GM18511 (cell line): Measurements from ENCODE around the gene RB1.

ENCODE experiments used
- ATAC-seq: cut with Tn5 transposase; IDR thresholded peaks from one replicate; pipeline ENCODE4 v1.9.1; 2021; ENCODE audit warnings: mild to moderate bottlenecking, moderate library complexity; ENCODE audit not compliant: unreplicated experiment

Gene RB1

GRCh38 chr13:48303359-48304142, at the start of gene RB1:
Gene RB1, plus strand, starts transcription at chr13:48303751. Its CDS starts 162 bp downstream, at chr13:48303913.
- peak; percentile 76 for ATAC-seq

- ATAC-seq = no peak
Measured at GRCh38 chr13:48253849-48254248, 49.7 kb upstream of the RB1 start.

GRCh38 chr13:48255090-48255489, 48.5 kb upstream of the RB1 start:
- no peak for ATAC-seq

GRCh38 chr13:48255954-48256353, 47.6 kb upstream of the RB1 start:
- no peak for ATAC-seq

- ATAC-seq = no peak
Measured at GRCh38 chr13:48258002-48258401, 45.5 kb upstream of the RB1 start.

- ATAC-seq = no peak
Measured at GRCh38 chr13:48258430-48258829, 45.1 kb upstream of the RB1 start.

GRCh38 chr13:48260970-48261369, 42.6 kb upstream of the RB1 start:
- no peak for ATAC-seq

- no peak for ATAC-seq
Measured at GRCh38 chr13:48263196-48263595, 40.4 kb upstream of the RB1 start.

- no peak for ATAC-seq
Measured at GRCh38 chr13:48264058-48264457, 39.5 kb upstream of the RB1 start.

GRCh38 chr13:48265217-48265815, 38.2 kb upstream of the RB1 start:
- peak; percentile 87 for ATAC-seq

- no peak for ATAC-seq
Measured at GRCh38 chr13:48266150-48266549, 37.4 kb upstream of the RB1 start.

- ATAC-seq = no peak
Measured at GRCh38 chr13:48266701-48267639, 36.6 kb upstream of the RB1 start.

GRCh38 chr13:48268019-48268418, 35.5 kb upstream of the RB1 start:
- ATAC-seq = no peak

GRCh38 chr13:48273346-48273745, 30.2 kb upstream of the RB1 start:
- ATAC-seq = no peak

- ATAC-seq = no peak
Measured at GRCh38 chr13:48275507-48275906, 28.0 kb upstream of the RB1 start.

- no peak for ATAC-seq
Measured at GRCh38 chr13:48278806-48279205, 24.7 kb upstream of the RB1 start.

- no peak for ATAC-seq
Measured at GRCh38 chr13:48281556-48281955, 22.0 kb upstream of the RB1 start.

- ATAC-seq = no peak
Measured at GRCh38 chr13:48291730-48292129, 11.8 kb upstream of the RB1 start.

GRCh38 chr13:48292650-48293049, 10.9 kb upstream of the RB1 start:
- no peak for ATAC-seq

- ATAC-seq = no peak
Measured at GRCh38 chr13:48294653-48295052, 8.9 kb upstream of the RB1 start.

GRCh38 chr13:48295271-48295670, 8.3 kb upstream of the RB1 start:
- ATAC-seq = no peak
